Testis (tissue), 2 donors: ENCODE results near the gene KLF3.

Source experiments
- CTCF ChIP-seq, 3 experiments: fragments of 450-650 bp in 2 of 3; fragments of 200-600 bp in 1 of 3; sonication (generic) in 1 of 3; IDR thresholded peaks; one replicate each; pipeline ENCODE4 v1.5.1; 2016 to 2019; ENCODE audit warnings: antibody characterized with exemption in 3 of 3, mild to moderate bottlenecking in 2 of 3, moderate library complexity in 1 of 3
- POLR2A ChIP-seq: fragments of 450-650 bp; IDR thresholded peaks from one replicate; pipeline ENCODE4 v1.6.1; 2017; ENCODE audit warnings: antibody characterized with exemption, mild to moderate bottlenecking, moderate library complexity

GRCh38 chr4:38654273-38654672 lies 9.7 kb upstream of the KLF3 start:
- TF ChIP-seq POLR2A (no peak), CTCF (IDR thresholded peaks at IDR 0.05) (no peak)
